ENCODE measurements around the gene EPSTI1. TPM values are rescaled to one million over a fixed set of nuclear protein-coding genes. Genes with fewer than 3 reads are reported as not detected.

Gene EPSTI1
- total and polyA plus RNA-seq, 10 of the 15 experiments (the other 5 are each of a cell fraction or from before 2014, with no cell fraction given), result 4.7 to 32.0 (median 24.2) TPM

DNA sequence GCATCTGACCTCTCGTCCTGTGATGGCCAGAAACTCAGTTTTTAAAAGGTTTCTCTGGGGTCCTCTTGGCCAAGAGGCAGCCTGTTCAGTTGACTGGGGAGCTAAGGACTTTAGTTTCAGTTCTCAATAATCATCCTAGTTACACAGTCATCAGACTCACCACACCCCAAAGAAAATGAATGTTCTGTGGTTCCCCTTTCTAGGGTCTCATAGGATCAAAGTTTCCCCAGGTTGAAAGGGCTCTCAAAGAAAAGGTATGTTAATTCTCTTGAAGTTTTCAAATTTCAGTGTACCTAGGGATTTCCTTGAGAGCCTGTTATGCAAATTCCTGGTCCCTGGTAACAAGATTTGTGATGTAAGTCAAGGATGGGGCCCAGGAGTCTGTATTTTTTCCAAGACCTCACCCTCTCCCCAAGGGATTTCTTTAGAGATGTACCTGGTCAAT, 115.7 kb downstream of the EPSTI1 start (continued):
- TF ChIP-seq CUX1 (IDR thresholded peaks at IDR 0.05; ENCODE audit: insufficient replicate concordance, low read depth, low read length) (peak; percentile 48), YBX1 (IDR thresholded peaks at IDR 0.05) (no peak), PML (IDR thresholded peaks at IDR 0.05; ENCODE audit: low read length) (peak; percentile 63; the same call in 1 of the 2 replicates), ATF7 (IDR thresholded peaks at IDR 0.05; ENCODE audit: low read depth) (peak; percentile 59), RAD51 (IDR thresholded peaks at IDR 0.05) (peak; percentile 6; the same call in 1 of the 2 replicates), IRF4 (IDR thresholded peaks at IDR 0.05; ENCODE audit: low read depth, low read length) (peak; percentile 65), ZBED1 (IDR thresholded peaks at IDR 0.05; ENCODE audit: borderline replicate concordance) (no peak), FOXM1 (IDR thresholded peaks at IDR 0.05; ENCODE audit: low read depth, low read length) (peak; percentile 43; the same call in 1 of the 2 replicates), TARDBP (IDR thresholded peaks at IDR 0.05; ENCODE audit: borderline replicate concordance) (no peak), KDM1A (IDR thresholded peaks at IDR 0.05; ENCODE audit: borderline replicate concordance) (no peak), ETV6 (conservative IDR thresholded peaks at IDR 0.05 in 1 of 2, IDR thresholded peaks at IDR 0.05 in 1 of 2; ENCODE audit: borderline replicate concordance in 1 of 2, low read depth in 1 of 2) (peak in 1 of 2 experiments; percentile 36; a peak in 1 of 4 replicates), JUNB (IDR thresholded peaks at IDR 0.05) (peak; percentile 74), MLLT1 (IDR thresholded peaks at IDR 0.05) (peak; percentile 90), BRCA1 (IDR thresholded peaks at IDR 0.05; ENCODE audit: low read depth, low read length) (no peak), SREBF2 (IDR thresholded peaks at IDR 0.05; ENCODE audit: low read length) (no peak), CREM (IDR thresholded peaks at IDR 0.05; ENCODE audit: low read depth) (peak; percentile 67; the same call in 1 of the 2 replicates), NBN (IDR thresholded peaks at IDR 0.05) (0 out of 2 replicates have a peak, but pooled peaks have one; percentile 43)
- TF ChIP-seq, protein P1, sequence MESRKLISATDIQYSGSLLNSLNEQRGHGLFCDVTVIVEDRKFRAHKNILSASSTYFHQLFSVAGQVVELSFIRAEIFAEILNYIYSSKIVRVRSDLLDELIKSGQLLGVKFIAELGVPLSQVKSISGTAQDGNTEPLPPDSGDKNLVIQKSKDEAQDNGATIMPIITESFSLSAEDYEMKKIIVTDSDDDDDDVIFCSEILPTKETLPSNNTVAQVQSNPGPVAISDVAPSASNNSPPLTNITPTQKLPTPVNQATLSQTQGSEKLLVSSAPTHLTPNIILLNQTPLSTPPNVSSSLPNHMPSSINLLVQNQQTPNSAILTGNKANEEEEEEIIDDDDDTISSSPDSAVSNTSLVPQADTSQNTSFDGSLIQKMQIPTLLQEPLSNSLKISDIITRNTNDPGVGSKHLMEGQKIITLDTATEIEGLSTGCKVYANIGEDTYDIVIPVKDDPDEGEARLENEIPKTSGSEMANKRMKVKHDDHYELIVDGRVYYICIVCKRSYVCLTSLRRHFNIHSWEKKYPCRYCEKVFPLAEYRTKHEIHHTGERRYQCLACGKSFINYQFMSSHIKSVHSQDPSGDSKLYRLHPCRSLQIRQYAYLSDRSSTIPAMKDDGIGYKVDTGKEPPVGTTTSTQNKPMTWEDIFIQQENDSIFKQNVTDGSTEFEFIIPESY (IDR thresholded peaks at IDR 0.05), result no peak
- TF ChIP-seq, protein P2, sequence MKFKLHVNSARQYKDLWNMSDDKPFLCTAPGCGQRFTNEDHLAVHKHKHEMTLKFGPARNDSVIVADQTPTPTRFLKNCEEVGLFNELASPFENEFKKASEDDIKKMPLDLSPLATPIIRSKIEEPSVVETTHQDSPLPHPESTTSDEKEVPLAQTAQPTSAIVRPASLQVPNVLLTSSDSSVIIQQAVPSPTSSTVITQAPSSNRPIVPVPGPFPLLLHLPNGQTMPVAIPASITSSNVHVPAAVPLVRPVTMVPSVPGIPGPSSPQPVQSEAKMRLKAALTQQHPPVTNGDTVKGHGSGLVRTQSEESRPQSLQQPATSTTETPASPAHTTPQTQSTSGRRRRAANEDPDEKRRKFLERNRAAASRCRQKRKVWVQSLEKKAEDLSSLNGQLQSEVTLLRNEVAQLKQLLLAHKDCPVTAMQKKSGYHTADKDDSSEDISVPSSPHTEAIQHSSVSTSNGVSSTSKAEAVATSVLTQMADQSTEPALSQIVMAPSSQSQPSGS (IDR thresholded peaks at IDR 0.05; ENCODE audit: low read length), result peak; percentile 73; the same call in 1 of the 2 replicates
- TF ChIP-seq, protein P3, sequence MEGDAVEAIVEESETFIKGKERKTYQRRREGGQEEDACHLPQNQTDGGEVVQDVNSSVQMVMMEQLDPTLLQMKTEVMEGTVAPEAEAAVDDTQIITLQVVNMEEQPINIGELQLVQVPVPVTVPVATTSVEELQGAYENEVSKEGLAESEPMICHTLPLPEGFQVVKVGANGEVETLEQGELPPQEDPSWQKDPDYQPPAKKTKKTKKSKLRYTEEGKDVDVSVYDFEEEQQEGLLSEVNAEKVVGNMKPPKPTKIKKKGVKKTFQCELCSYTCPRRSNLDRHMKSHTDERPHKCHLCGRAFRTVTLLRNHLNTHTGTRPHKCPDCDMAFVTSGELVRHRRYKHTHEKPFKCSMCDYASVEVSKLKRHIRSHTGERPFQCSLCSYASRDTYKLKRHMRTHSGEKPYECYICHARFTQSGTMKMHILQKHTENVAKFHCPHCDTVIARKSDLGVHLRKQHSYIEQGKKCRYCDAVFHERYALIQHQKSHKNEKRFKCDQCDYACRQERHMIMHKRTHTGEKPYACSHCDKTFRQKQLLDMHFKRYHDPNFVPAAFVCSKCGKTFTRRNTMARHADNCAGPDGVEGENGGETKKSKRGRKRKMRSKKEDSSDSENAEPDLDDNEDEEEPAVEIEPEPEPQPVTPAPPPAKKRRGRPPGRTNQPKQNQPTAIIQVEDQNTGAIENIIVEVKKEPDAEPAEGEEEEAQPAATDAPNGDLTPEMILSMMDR (IDR thresholded peaks at IDR 0.05 in 2 of 3, conservative IDR thresholded peaks at IDR 0.05 in 1 of 3; ENCODE audit: control insufficient read depth in 2 of 3, extremely low read depth in 1 of 3, insufficient read depth in 1 of 3, low read depth in 3 of 3, low read length in 3 of 3), result no peak

All from GM12878 (cell line).